Measurements from ENCODE around the gene RREB1.

The RREB1 gene

DNA sequence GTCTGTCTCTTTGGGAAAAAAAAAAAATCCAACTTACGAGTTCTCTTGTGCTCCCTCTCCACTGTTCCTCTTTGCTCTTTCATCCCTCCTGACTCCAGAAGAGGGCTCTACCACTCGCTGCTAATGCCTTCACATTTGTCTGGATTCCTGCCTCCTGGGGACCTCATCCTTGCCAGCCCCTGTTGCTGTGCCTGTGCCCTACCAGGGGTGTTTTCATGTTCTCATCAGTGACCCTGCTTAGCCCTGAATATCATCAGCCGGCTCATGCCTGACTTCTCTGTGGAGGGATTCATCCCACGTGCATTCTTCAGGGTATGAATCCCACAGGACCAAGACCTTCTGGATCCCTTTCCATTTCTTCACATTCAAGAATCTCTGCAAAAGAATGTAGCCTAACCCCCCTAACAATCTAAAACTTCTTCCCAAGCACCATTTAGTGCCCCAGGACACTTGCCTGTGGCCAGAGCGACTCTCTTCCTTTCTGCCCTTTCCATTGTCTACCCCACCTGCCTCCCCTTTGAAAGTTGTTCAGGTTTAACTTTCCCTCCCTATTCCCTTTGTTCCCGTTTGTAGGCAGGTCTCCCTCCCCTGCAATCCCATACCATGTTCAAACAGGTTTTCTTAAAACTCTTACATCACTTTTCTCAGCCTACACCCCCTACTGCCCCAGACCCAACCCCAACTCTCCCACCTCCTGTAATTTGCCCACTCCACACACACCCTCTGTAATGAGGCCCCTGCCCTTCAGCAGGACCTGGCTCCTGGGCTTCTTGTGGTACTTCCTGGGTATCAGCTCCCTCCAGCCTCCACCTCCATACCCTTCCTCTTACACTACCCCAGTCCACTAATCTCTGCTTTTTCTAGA lies 50.2 kb downstream of the RREB1 start:
- no peak for DNase-seq (ENCODE audit: insufficient read length, low spot score)
- FAIRE-seq: no peak
- TF ChIP-seq PAX5 (IDR thresholded peaks at IDR 0.05; ENCODE audit: insufficient read depth, low read length, severe bottlenecking) (no peak), POLR2AphosphoS5 (IDR thresholded peaks at IDR 0.05; ENCODE audit: low read depth, low read length) (no peak), POLR2A (IDR thresholded peaks at IDR 0.05; ENCODE audit: low read depth, low read length) (no peak), POU2F2 (IDR thresholded peaks at IDR 0.05; ENCODE audit: low read depth, low read length) (no peak)

DNA sequence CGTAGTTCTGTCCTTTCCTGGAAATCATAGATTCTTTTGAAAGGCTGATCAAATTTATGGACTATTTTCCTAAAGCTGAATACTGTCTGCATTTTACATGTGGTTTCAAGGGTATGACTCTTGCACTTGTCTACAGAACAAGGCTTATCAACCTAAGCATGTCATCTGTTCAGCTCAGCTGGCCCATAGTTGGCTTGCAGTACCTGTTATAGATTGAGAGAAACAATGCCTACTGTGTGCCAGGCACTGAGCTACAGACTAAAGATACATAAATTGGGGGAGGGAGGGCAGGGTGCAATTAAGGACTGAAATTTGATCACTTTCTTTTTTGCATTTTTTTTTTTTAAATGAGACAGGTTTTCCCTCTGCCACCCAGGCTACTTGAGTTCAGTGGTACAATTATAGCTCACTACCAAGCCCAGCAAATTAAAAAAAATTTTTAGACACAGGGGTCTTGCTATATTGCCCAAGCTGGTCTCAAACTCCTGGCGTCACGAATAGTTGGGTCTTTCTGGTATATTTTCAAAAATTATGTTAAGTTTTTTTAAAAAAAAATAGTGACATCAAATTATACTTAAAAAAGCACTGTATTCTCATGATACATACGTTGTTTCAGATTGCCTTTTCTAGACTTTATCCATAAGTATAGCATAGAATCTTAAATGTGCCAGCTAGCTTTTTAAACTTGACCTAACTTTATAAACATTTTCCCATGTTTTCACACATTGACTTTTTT lies 52.2 kb downstream of the RREB1 start:
- DNase-seq (ENCODE audit: insufficient read length, low spot score) (no peak), FAIRE-seq (no peak)
- TF ChIP-seq SPI1 (IDR thresholded peaks at IDR 0.05; ENCODE audit: low read depth, low read length) (no peak), POLR2A (IDR thresholded peaks at IDR 0.05; ENCODE audit: low read depth, low read length) (no peak), TAF1 (IDR thresholded peaks at IDR 0.05; ENCODE audit: low read depth, low read length) (no peak), PAX5 (IDR thresholded peaks at IDR 0.05; ENCODE audit: insufficient read depth, low read length, severe bottlenecking) (no peak)

DNA sequence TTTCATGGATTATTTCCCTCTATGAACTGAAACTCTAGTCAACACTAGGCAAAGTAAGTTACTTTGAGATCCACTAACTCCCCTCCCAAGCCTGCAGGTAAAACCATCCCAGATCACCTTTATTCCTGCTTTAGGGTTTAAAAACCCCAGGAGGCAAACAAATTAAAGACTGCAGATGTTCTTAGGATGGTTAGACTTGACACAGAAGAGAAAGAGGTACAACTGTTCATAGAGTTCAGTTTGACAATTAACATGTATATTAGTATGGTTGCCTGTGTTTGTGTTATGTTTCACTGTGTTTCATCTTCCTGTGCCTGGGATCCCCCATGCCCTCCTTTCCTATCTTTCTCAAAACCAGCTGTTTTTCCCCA lies 53.5 kb downstream of the RREB1 start:
- FAIRE-seq: no peak
- DNase-seq (ENCODE audit: insufficient read length, low spot score): no peak
- no peak for TF ChIP-seq SPI1 (IDR thresholded peaks at IDR 0.05; ENCODE audit: low read depth, low read length)
- no peak for TF ChIP-seq PAX5 (IDR thresholded peaks at IDR 0.05; ENCODE audit: insufficient read depth, low read length, severe bottlenecking)
- TF ChIP-seq TAF1 (IDR thresholded peaks at IDR 0.05; ENCODE audit: low read depth, low read length): no peak
- TF ChIP-seq POLR2AphosphoS5 (IDR thresholded peaks at IDR 0.05; ENCODE audit: low read depth, low read length): no peak

DNA sequence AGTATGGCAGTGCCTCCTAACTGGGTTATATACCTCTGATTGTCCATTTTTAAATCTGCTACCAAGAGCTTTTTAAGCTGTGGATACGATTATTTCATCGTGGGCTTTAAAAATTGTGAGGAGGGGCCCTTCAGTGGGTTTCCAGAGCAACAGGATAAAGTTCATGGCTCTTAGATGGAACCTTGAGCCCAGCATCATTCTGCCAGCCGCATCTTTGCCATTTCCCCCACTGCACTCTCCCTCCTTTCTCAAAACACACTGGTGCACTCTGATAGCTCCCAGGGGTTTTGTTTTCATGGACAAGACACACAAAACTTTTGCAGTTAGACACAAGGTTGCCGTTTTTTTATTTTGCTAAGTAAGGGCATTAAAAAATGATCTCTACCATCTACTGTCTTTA lies 54.1 kb downstream of the RREB1 start:
- no peak for TF ChIP-seq PAX5 (IDR thresholded peaks at IDR 0.05; ENCODE audit: insufficient read depth, low read length, severe bottlenecking)
- FAIRE-seq: no peak
- no peak for DNase-seq (ENCODE audit: insufficient read length, low spot score)

DNA sequence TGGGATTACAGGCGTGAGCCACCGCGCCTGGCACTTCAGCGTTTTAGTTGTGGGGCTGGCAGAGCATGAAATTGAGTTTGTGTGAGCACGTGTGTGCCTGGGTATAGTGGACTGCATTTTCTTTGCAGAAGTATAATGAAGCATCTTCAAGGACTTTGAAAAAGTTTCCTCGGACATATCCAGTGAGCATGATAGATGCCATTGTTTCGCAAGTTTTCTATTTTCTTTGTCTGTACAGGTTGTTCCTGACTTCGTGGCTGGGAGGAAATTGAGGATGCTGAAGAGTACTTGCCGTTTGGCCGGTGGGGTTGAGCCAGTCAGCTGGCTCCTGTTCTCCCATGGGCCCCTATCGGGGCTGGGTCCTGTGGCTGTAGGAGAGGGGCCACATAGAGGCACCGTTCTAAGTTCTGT lies 55.9 kb downstream of the RREB1 start:
- FAIRE-seq: no peak
- no peak for DNase-seq (ENCODE audit: insufficient read length, low spot score)
- TF ChIP-seq POLR2A (IDR thresholded peaks at IDR 0.05; ENCODE audit: low read depth, low read length) (no peak), POU2F2 (IDR thresholded peaks at IDR 0.05; ENCODE audit: low read depth, low read length) (no peak), SPI1 (IDR thresholded peaks at IDR 0.05; ENCODE audit: low read depth, low read length) (no peak), TAF1 (IDR thresholded peaks at IDR 0.05; ENCODE audit: low read depth, low read length) (no peak), PAX5 (IDR thresholded peaks at IDR 0.05; ENCODE audit: insufficient read depth, low read length, severe bottlenecking) (no peak), POLR2AphosphoS5 (IDR thresholded peaks at IDR 0.05; ENCODE audit: low read depth, low read length) (no peak)

DNA sequence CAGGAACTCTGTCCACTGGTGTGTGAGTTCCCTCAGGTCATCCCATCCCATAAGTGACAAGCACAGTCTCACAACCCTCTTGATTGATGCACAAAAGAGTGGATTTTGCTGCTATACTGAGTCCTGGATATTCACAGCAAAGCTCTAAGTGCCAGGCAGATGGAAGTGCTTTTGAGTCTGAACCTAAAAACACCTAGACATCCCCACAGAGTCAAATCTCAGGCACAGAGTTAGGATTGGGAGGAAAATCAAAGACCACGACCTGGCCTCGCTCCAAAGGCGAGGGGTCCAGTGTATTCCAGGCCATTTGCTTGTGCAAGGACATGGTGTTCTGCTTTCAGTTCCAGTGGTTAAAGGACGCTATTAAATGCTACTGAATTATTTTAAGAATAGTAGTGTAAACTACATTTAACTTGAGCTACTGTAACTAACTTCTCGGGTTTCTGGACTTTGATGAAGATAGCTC lies 56.8 kb downstream of the RREB1 start:
- FAIRE-seq: no peak
- TF ChIP-seq POU2F2 (IDR thresholded peaks at IDR 0.05; ENCODE audit: low read depth, low read length) (no peak), PAX5 (IDR thresholded peaks at IDR 0.05; ENCODE audit: insufficient read depth, low read length, severe bottlenecking) (no peak), TAF1 (IDR thresholded peaks at IDR 0.05; ENCODE audit: low read depth, low read length) (no peak), POLR2AphosphoS5 (IDR thresholded peaks at IDR 0.05; ENCODE audit: low read depth, low read length) (no peak)
- DNase-seq (ENCODE audit: insufficient read length, low spot score): no peak

DNA sequence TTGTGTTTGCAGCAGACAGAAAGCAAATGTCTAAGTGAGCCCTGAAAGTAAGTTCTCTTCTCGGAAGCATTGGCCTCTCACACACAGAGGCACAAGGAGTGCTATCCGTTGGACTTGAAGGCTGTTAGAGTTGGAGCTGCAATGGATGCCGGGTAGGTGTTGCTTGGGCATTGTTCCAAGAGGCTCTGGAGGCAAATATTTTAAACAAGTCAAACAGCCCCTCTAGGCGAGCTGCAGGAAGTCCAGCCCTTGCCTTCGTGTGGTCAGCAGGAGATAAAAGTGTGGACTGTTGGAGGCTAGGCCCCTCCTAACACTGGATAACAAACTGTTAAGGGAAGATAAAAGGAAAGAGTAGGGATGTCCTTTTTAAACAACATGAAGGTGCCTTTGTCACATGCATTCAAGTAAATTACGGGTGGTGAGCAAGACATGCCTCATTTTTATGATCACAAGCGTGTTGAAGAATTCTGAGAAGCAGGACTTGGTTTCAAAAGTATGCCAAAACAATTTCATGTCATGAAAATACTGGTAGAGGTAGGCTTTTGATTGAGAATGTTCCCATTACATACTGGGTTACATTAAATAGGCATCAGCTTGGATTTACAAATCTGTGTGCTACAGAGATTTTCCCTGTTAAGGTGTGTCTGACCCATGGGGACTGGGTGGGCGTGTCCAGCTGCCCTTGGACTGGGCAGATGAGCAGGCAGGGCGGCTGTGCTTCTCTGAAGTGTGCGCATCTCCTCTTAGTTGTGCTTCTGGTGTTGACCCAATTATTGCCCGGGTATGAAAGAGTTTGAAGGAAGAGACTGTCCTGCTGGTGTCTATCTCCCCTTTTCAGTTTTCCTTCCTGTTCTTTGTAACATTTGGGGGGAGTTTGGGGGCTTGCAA lies 57.5 kb downstream of the RREB1 start:
- DNase-seq (ENCODE audit: insufficient read length, low spot score) (no peak), FAIRE-seq (no peak)
- TF ChIP-seq SPI1 (IDR thresholded peaks at IDR 0.05; ENCODE audit: low read depth, low read length) (no peak), POU2F2 (IDR thresholded peaks at IDR 0.05; ENCODE audit: low read depth, low read length) (no peak), TAF1 (IDR thresholded peaks at IDR 0.05; ENCODE audit: low read depth, low read length) (no peak), PAX5 (IDR thresholded peaks at IDR 0.05; ENCODE audit: insufficient read depth, low read length, severe bottlenecking) (no peak), POLR2AphosphoS5 (IDR thresholded peaks at IDR 0.05; ENCODE audit: low read depth, low read length) (no peak)

DNA sequence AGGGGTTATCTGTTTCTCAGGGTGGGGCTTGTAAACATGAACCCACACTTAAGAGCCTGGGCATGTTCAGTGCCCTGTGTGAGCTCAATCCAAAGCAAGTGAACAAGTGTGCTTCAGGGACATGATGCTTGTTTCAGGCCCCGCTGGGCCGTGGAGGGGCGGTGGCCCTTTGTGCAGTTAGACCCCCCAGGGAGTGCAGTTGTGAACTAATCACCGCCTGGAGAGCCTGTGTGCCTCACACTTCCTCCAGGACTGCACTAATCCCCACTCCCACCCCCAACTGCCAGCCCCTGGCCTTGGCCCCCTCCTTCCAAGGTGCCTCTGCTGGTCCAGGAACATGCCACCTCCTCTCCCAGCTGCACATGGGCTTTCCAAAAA lies 58.1 kb downstream of the RREB1 start:
- TF ChIP-seq SPI1 (IDR thresholded peaks at IDR 0.05; ENCODE audit: low read depth, low read length): no peak
- no peak for TF ChIP-seq POU2F2 (IDR thresholded peaks at IDR 0.05; ENCODE audit: low read depth, low read length)
- TF ChIP-seq TAF1 (IDR thresholded peaks at IDR 0.05; ENCODE audit: low read depth, low read length): no peak
- no peak for TF ChIP-seq POLR2AphosphoS5 (IDR thresholded peaks at IDR 0.05; ENCODE audit: low read depth, low read length)
- no peak for TF ChIP-seq POLR2A (IDR thresholded peaks at IDR 0.05; ENCODE audit: low read depth, low read length)
- no peak for TF ChIP-seq PAX5 (IDR thresholded peaks at IDR 0.05; ENCODE audit: insufficient read depth, low read length, severe bottlenecking)
- no peak for FAIRE-seq
- no peak for DNase-seq (ENCODE audit: insufficient read length, low spot score)

DNA sequence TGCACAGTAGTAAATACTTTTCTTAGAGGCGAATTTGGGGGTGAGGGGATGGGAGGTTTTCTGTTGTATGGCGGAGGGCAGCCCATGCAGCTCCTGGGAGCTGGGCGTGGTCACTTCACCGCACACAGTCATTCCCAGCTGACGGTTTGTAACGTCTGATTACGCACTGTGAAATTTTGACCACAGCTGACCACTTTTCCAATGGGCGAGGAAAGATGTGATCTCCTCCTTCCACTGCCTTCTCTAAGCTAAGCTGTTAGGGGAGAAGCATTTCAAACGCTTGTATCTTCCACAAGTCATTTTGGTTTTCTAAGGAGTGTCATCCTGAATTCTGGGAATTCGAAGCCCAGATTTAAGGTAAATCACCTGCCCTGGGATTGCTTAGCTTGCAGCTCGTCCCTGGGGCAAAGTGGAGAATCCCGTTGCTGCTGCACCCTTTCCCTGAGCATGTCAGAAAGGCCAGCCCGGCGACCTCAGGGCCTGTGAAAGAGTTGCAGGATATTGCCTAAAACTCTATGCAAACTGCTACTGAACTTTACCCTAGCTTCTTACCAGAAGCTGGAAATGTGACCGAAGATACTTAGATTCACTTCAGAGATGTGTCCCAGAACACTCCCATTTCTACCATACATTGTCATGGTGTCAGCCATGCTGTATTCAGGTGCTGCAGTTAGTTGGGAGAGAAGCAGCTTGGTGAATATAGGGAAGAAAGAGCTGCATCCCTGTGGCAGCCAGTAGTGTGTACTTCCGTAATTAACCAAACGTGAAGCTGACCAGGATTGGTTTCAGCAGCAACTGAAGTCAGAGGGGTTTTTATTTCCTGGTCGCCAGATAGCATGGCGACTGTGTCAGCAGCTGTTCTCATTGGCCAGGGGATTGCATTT lies 58.9 kb downstream of the RREB1 start:
- DNase-seq (ENCODE audit: insufficient read length, low spot score): no peak
- TF ChIP-seq POLR2A (IDR thresholded peaks at IDR 0.05; ENCODE audit: low read depth, low read length) (no peak), PAX5 (IDR thresholded peaks at IDR 0.05; ENCODE audit: insufficient read depth, low read length, severe bottlenecking) (no peak), POLR2AphosphoS5 (IDR thresholded peaks at IDR 0.05; ENCODE audit: low read depth, low read length) (no peak)

More for the DNA sequence above, 58.9 kb downstream of the RREB1 start:
- FAIRE-seq: no peak

All from GM12891 (cell line).